HepG2 (cell line): ENCODE results near the gene NSUN6. TPM values are rescaled to one million over a fixed set of nuclear protein-coding genes. Genes with fewer than 3 reads are reported as not detected.

Experiments used
- EP300 ChIP-seq, 3 experiments: sonication (generic) in 1 of 3; formaldehyde crosslinking in 1 of 3; IDR thresholded peaks; 2 replicates each; pipeline versions ENCODE4 v1.5.1 to v1.6.1; 2011 to 2020; ENCODE audit warnings: low read depth in 2 of 3, low read length in 2 of 3, borderline replicate concordance in 1 of 3, improper control_type of control experiment in 1 of 3, mild to moderate bottlenecking in 1 of 3, missing genetic modification reagents in 1 of 3, moderate library complexity in 1 of 3
- GATAD2A ChIP-seq: IDR thresholded peaks from 2 replicates; pipeline ENCODE4 v1.6.1; 2016
- HNF4A ChIP-seq: sonication (generic); formaldehyde crosslinking; IDR thresholded peaks from 2 replicates; pipeline ENCODE4 v1.4.0; 2020; ENCODE audit warnings: missing genetic modification reagents
- HNF4G ChIP-seq, 2 experiments: sonication (generic) in 1 of 2; formaldehyde crosslinking in 1 of 2; IDR thresholded peaks; 2 replicates each; pipeline versions ENCODE4 v1.4.0 to v1.6.1; 2011 to 2020; ENCODE audit warnings: borderline replicate concordance in 2 of 2, low read depth in 2 of 2, mild to moderate bottlenecking in 2 of 2, low read length in 1 of 2, missing genetic modification reagents in 1 of 2, moderate library complexity in 1 of 2
- NCOA2 ChIP-seq: sonication (generic); formaldehyde crosslinking; IDR thresholded peaks from 2 replicates; pipeline ENCODE4 v1.8.0; 2022; ENCODE audit warnings: inconsistent platforms
- NCOR1 ChIP-seq: fragments of 200-600 bp; sonication (generic); IDR thresholded peaks from 2 replicates; pipeline ENCODE4 v1.7.0; 2017; ENCODE audit warnings: antibody characterized with exemption, low read length, borderline replicate concordance
- NFKBIZ ChIP-seq: IDR thresholded peaks from 2 replicates; pipeline ENCODE4 v1.6.1; 2018; ENCODE audit warnings: missing genetic modification reagents, missing compliant biosample characterization
- SOX6 ChIP-seq, 2 experiments: fragments of 450-650 bp in 1 of 2; sonication (generic) in 1 of 2; formaldehyde crosslinking in 1 of 2; IDR thresholded peaks; 2 replicates each; pipeline versions ENCODE4 v1.4.0 to v1.6.1; 2017 to 2020; ENCODE audit warnings: antibody characterized with exemption in 1 of 2, mild to moderate bottlenecking in 1 of 2, missing genetic modification reagents in 1 of 2
- ZFY ChIP-seq: sonication (generic); formaldehyde crosslinking; IDR thresholded peaks from 2 replicates; pipeline ENCODE4 v1.4.0; 2020; ENCODE audit warnings: missing genetic modification reagents
- ZNF205 ChIP-seq: IDR thresholded peaks from 2 replicates; pipeline ENCODE4 v1.6.1; 2018; ENCODE audit warnings: missing biosample characterization, missing genetic modification reagents
- polyA plus RNA-seq, 8 experiments: library from polyadenylated mRNA; depleted of rRNA in 3 of 8; stranded (reverse) in 7 of 8; unstranded in 1 of 8; fragments of >200 nt; fragmentation: Illumina TruSeq in 4 of 8; extraction: Trizol in 4 of 8; gene quantifications; 2 replicates each; pipeline versions ENCODE4 v1.2.1 to v1.2.3, GENCODE V29; 2011 to 2016; ENCODE audit warnings: low read depth in 4 of 8, missing spikeins in 1 of 8, mixed read lengths in 1 of 8; ENCODE audit not compliant: insufficient read depth in 1 of 8
- total RNA-seq, 5 experiments: library from RNA; depleted of rRNA; stranded (reverse); fragments of >200 nt; fragmentation: Illumina TruSeq; extraction: Trizol; gene quantifications; 2 replicates each; pipeline ENCODE4 v1.2.3, GENCODE V29; 2016; ENCODE audit warnings: low read depth in 1 of 5
- TF ChIP-seq, protein P1 (sequence below): sonication (generic); formaldehyde crosslinking; IDR thresholded peaks from 2 replicates; pipeline ENCODE4 v1.5.1; 2020; ENCODE audit warnings: missing genetic modification reagents, mild to moderate bottlenecking, borderline replicate concordance

Gene NSUN6
- total and polyA plus RNA-seq, 2 of the 13 experiments (the other 11 are each of a cell fraction or from before 2014, with no cell fraction given) = 17.2 to 19.3 TPM

DNA sequence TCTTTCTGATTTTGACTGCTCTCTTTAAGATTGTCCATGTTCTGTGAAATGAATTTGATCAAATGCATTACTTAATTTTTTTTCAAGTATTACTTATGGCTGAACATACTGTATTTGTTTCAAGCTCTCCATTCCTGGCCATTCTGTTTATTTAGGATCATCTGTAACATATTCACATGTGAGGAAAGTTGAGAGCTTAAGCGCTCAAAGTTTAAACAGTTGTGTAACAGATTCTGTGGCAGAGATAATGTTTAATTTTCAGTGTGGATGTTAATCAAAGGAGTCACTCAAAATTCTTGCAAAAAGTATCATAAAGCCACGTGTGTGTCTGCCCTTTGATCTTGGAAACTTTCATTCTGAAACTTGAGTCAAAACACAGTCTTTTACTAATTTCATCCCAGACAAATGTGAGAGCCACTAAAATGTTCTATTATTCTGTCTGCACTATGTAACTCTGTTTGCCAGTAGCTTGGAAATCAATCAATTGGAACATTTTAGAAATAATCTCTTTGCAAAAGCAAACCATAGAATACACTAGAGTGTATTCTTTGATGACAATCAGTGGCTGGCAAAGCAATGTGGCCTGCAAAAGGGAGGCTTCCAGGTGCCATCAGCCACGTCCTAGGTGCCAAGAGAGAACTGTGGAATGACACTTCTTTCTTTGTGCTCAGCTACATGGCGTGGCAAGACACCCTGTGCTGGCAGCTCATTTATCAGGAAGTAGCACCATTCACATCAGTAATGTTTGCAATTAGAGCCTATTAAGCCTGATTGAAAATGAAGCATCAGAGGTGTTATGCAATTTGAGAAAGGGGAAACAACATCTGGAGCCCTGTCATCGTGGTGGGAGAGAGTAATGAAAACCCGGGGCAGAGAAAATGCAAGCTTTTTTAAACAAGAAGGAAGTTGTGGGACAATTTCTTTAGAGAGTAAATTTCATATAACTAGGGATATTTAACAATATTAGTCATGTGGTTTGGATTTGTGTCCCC, 48.8 kb upstream of the NSUN6 start (continued):
- TF ChIP-seq, protein P1, sequence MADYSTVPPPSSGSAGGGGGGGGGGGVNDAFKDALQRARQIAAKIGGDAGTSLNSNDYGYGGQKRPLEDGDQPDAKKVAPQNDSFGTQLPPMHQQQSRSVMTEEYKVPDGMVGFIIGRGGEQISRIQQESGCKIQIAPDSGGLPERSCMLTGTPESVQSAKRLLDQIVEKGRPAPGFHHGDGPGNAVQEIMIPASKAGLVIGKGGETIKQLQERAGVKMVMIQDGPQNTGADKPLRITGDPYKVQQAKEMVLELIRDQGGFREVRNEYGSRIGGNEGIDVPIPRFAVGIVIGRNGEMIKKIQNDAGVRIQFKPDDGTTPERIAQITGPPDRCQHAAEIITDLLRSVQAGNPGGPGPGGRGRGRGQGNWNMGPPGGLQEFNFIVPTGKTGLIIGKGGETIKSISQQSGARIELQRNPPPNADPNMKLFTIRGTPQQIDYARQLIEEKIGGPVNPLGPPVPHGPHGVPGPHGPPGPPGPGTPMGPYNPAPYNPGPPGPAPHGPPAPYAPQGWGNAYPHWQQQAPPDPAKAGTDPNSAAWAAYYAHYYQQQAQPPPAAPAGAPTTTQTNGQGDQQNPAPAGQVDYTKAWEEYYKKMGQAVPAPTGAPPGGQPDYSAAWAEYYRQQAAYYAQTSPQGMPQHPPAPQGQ (CRISPR knock-in tag) = no peak
- peak; percentile 61; the same call in 1 of the 2 replicates for TF ChIP-seq ZNF205 (CRISPR knock-in tag)
- TF ChIP-seq NFKBIZ (CRISPR knock-in tag) = no peak
- peak; percentile 35; the same call in 1 of the 2 replicates for TF ChIP-seq NCOA2
- TF ChIP-seq HNF4G (IDR thresholded peaks at IDR 0.05; ENCODE audit: borderline replicate concordance, low read depth, low read length) = 0 out of 2 replicates have a peak, but pooled peaks have one; percentile 12
- TF ChIP-seq HNF4G (CRISPR knock-in tag; IDR thresholded peaks at IDR 0.05; ENCODE audit: borderline replicate concordance, low read depth) = no peak
- TF ChIP-seq HNF4A (CRISPR knock-in tag) = peak; percentile 72
- no peak for TF ChIP-seq ZFY
- TF ChIP-seq NCOR1 = peak; percentile 23; the same call in 1 of the 2 replicates
- peak; percentile 49; the same call in 1 of the 2 replicates for TF ChIP-seq GATAD2A (CRISPR knock-in tag)
- TF ChIP-seq SOX6 (IDR thresholded peaks at IDR 0.05) = no peak
- TF ChIP-seq SOX6 (CRISPR knock-in tag; IDR thresholded peaks at IDR 0.05) = peak; percentile 28; the same call in 1 of the 2 replicates
- TF ChIP-seq EP300 (IDR thresholded peaks at IDR 0.05; ENCODE audit: low read depth in 2 of 2, low read length in 2 of 2) = 0 out of 4 replicates have a peak, but pooled peaks of 1 of the 2 experiments have one; percentile 14
- TF ChIP-seq EP300 (CRISPR knock-in tag; IDR thresholded peaks at IDR 0.05; ENCODE audit: borderline replicate concordance) = no peak
